Neural progenitor cell (in vitro differentiated cells): Measurements from ENCODE around the gene TTLL3.

Source experiments
- EZH2phosphoT487 ChIP-seq: fragments of 200-600 bp; sonication (generic); IDR thresholded peaks from 2 replicates; pipeline ENCODE4 v1.6.1; 2017; ENCODE audit warnings: antibody characterized with exemption
- TF ChIP-seq, protein P1 (sequence below): fragments of 200-600 bp; sonication (generic); IDR thresholded peaks from 2 replicates; pipeline ENCODE4 v1.5.1; 2017; ENCODE audit warnings: antibody characterized with exemption, mild to moderate bottlenecking

- TF ChIP-seq, protein P1, sequence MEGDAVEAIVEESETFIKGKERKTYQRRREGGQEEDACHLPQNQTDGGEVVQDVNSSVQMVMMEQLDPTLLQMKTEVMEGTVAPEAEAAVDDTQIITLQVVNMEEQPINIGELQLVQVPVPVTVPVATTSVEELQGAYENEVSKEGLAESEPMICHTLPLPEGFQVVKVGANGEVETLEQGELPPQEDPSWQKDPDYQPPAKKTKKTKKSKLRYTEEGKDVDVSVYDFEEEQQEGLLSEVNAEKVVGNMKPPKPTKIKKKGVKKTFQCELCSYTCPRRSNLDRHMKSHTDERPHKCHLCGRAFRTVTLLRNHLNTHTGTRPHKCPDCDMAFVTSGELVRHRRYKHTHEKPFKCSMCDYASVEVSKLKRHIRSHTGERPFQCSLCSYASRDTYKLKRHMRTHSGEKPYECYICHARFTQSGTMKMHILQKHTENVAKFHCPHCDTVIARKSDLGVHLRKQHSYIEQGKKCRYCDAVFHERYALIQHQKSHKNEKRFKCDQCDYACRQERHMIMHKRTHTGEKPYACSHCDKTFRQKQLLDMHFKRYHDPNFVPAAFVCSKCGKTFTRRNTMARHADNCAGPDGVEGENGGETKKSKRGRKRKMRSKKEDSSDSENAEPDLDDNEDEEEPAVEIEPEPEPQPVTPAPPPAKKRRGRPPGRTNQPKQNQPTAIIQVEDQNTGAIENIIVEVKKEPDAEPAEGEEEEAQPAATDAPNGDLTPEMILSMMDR = no peak
- no peak for TF ChIP-seq EZH2phosphoT487
These were observed 31.0 kb downstream of the TTLL3 start for GRCh38 chr3:9841015-9841414.
